ENCODE data around the gene IL2RA.

The IL2RA gene

DNA sequence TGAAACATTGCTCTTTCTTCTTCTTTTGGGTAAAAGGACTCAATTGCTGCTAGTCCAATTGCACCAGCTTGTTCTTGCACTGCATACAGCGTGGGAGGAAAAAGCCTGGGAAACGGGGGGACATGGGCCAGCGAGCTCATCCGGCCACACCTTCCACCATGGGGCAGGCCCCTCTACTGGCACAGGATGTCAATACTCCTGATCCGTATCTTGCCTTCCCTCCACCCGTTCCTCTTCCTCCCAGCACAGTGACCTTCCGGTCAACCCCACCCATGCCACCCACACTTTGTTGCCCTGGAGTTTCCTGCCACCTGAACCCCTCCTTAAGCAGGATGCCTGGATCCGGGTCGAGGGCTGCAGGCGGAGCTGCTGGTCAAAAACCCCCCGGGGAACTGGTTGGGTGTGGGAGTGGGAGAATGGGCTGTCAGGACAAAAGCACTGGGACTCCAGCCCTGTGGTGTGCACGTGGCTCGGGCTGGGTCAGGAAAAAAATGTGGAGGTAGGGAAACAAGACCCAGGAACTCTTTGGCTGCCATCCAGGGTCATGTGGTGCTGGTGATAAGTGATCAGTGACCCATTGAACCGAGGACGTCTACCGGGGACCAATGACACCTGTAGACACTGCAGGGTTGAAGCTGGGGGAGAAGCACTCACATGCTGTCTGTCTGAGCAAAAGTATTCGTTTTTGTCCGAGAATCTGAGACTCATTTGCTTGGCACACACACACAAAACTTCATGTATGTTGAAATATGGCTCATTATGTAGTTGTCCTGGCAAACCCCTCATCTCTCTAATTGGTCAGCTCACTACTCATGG lies 8.1 kb downstream of the IL2RA start:
- H3K27me3 ChIP-seq (ENCODE audit: insufficient read depth, low read length), result no peaks in the 10 kb centered on the region
- peak overlapping the region; percentile 19 for H3K4me3 ChIP-seq (ENCODE audit: low read depth, low read length, poor library complexity, severe bottlenecking)
- H4K20me1 ChIP-seq (ENCODE audit: insufficient read depth, low read length), result no peaks in the 10 kb centered on the region
- H3K36me3 ChIP-seq (ENCODE audit: insufficient read depth, low read length), result peaks cover 35% of the 10 kb centered on the region; the same call in 1 of the 2 replicates
- H3K4me1 ChIP-seq (ENCODE audit: insufficient read depth, low read length, severe bottlenecking), result peaks cover 94% of the 10 kb centered on the region
- H3F3A ChIP-seq (ENCODE audit: insufficient read depth, low read length), result peaks cover 9% of the 10 kb centered on the region; the same call in 1 of the 2 replicates
- 0 out of 2 replicates have a peak, but pooled peaks cover 8% of the 10 kb centered on the region for H3K79me2 ChIP-seq (ENCODE audit: insufficient read depth, low read length)
- TF ChIP-seq, protein P1, sequence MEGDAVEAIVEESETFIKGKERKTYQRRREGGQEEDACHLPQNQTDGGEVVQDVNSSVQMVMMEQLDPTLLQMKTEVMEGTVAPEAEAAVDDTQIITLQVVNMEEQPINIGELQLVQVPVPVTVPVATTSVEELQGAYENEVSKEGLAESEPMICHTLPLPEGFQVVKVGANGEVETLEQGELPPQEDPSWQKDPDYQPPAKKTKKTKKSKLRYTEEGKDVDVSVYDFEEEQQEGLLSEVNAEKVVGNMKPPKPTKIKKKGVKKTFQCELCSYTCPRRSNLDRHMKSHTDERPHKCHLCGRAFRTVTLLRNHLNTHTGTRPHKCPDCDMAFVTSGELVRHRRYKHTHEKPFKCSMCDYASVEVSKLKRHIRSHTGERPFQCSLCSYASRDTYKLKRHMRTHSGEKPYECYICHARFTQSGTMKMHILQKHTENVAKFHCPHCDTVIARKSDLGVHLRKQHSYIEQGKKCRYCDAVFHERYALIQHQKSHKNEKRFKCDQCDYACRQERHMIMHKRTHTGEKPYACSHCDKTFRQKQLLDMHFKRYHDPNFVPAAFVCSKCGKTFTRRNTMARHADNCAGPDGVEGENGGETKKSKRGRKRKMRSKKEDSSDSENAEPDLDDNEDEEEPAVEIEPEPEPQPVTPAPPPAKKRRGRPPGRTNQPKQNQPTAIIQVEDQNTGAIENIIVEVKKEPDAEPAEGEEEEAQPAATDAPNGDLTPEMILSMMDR (IDR thresholded peaks at IDR 0.05; ENCODE audit: low read length), result no peak
- no peak for TF ChIP-seq EZH2 (IDR thresholded peaks at IDR 0.05; ENCODE audit: borderline replicate concordance, low read length)
- H3K9me2 ChIP-seq (ENCODE audit: low read depth, low read length), result no peaks in the 10 kb centered on the region
- H3K9ac ChIP-seq (ENCODE audit: low read length), result peak overlapping the region; percentile 12; the same call in 1 of the 2 replicates
- H3K9me3 ChIP-seq (ENCODE audit: low read length), result no peaks in the 10 kb centered on the region
- peak overlapping the region; percentile 92 for H3K27ac ChIP-seq (ENCODE audit: low read depth, low read length, poor library complexity, severe bottlenecking)
- H3K4me2 ChIP-seq (ENCODE audit: low read length), result peak overlapping the region; percentile 60; the same call in 1 of the 2 replicates
- no peak overlapping the region for H2AFZ ChIP-seq (ENCODE audit: low read length)

DNA sequence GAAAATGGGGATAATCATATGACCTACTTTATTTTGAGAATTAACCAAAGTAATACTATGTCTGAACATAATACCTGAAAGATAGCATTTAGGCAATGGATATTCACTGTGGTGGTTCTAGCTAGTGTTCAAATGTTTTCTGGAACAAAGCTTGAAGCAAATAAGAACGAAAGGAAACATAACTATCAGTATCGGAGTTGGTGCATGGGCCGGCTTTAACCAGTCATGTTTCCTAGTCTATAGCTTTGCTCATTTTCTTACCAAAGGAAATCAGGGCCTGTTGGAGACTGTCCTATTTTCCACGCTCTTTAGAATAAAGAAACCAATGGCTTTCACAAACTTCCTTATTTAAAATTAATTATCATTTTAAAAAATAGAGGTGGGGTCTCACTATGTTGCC lies 8.9 kb downstream of the IL2RA start:
- no peaks in the 10 kb centered on the region for H4K20me1 ChIP-seq (ENCODE audit: insufficient read depth, low read length)
- peaks cover 94% of the 10 kb centered on the region for H3K4me1 ChIP-seq (ENCODE audit: insufficient read depth, low read length, severe bottlenecking)
- H3K79me2 ChIP-seq (ENCODE audit: insufficient read depth, low read length), result 0 out of 2 replicates have a peak, but pooled peaks cover 2% of the 10 kb centered on the region
- no peak for TF ChIP-seq EZH2 (IDR thresholded peaks at IDR 0.05; ENCODE audit: borderline replicate concordance, low read length)
- TF ChIP-seq, protein P1 (IDR thresholded peaks at IDR 0.05; ENCODE audit: low read length), result no peak
- no peaks in the 10 kb centered on the region for H3K9me3 ChIP-seq (ENCODE audit: low read length)
- H3K9ac ChIP-seq (ENCODE audit: low read length), result peak overlapping the region; percentile 64; the same call in 1 of the 2 replicates
- no peak overlapping the region for H2AFZ ChIP-seq (ENCODE audit: low read length)
- H3K9me2 ChIP-seq (ENCODE audit: low read depth, low read length), result no peaks in the 10 kb centered on the region
- peaks cover 30% of the 10 kb centered on the region; the same call in 1 of the 2 replicates for H3K36me3 ChIP-seq (ENCODE audit: insufficient read depth, low read length)
- peak overlapping the region; percentile 60; the same call in 1 of the 2 replicates for H3K4me2 ChIP-seq (ENCODE audit: low read length)
- H3K27me3 ChIP-seq (ENCODE audit: insufficient read depth, low read length), result no peaks in the 10 kb centered on the region
- H3K27ac ChIP-seq (ENCODE audit: low read depth, low read length, poor library complexity, severe bottlenecking), result peak overlapping the region; percentile 92
- peaks cover 7% of the 10 kb centered on the region; the same call in 1 of the 2 replicates for H3F3A ChIP-seq (ENCODE audit: insufficient read depth, low read length)
- H3K4me3 ChIP-seq (ENCODE audit: low read depth, low read length, poor library complexity, severe bottlenecking), result no peak overlapping the region

DNA sequence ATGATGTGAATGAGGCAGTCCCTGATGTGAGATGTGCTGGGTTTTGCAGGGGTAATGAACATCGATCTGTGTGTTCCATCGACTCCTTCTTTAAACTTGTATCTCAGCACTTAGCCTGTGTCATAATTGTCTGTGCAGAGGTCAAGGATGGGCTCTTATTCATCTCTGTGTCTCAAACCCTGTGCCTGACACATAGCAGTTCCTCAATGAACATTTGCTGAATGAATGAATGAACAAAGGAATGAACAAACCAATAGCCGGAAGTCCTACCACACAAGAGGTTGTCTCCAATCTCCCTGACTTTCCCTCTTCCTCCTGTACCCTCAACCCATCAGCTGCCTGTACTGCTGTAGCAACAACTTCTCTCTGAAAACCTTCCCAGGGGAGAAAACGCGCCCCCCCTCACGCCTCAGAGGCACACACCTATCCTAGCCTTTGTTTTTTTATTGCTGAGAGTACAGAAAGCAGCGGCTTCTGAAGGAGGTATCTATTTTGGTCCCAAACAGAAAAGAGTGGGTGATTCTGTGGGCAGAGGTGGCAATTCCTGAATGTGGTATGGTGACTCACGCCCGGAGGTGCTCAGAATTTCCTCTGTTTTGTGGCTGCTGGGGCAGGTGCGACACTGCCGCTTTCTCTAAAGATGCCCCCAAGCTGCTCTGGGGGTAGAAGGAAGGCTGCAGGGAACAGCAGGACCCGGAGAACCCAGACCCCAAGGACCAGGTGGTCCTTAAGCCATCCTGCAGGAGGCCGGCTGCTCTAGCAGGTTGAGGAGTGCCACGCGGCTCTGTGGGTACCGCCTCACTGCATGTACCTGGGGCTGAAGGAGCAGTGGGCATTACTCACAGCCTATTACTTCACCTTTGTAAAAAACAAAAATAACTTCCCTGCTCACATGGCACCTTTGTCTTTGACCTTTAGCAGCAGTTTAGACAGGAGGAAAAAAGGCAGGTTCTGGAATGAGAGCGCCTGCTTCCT lies 9.6 kb downstream of the IL2RA start:
- Histone ChIP-seq H3K36me3 (ENCODE audit: insufficient read depth, low read length) (peaks cover 31% of the 10 kb centered on the region; the same call in 1 of the 2 replicates), H3K9ac (ENCODE audit: low read length) (peak overlapping the region; percentile 64), H3K27ac (ENCODE audit: low read depth, low read length, poor library complexity, severe bottlenecking) (peak overlapping the region; percentile 92), H3K79me2 (ENCODE audit: insufficient read depth, low read length) (no peaks in the 10 kb centered on the region), H3K27me3 (ENCODE audit: insufficient read depth, low read length) (no peaks in the 10 kb centered on the region), H3K9me3 (ENCODE audit: low read length) (no peaks in the 10 kb centered on the region), H3K4me1 (ENCODE audit: insufficient read depth, low read length, severe bottlenecking) (peaks cover 92% of the 10 kb centered on the region), H3K4me3 (ENCODE audit: low read depth, low read length, poor library complexity, severe bottlenecking) (peak overlapping the region; percentile 35), H4K20me1 (ENCODE audit: insufficient read depth, low read length) (no peaks in the 10 kb centered on the region), H3F3A (ENCODE audit: insufficient read depth, low read length) (peaks cover 5% of the 10 kb centered on the region; the same call in 1 of the 2 replicates), H3K9me2 (ENCODE audit: low read depth, low read length) (no peaks in the 10 kb centered on the region), H3K4me2 (ENCODE audit: low read length) (peak overlapping the region; percentile 60), H2AFZ (ENCODE audit: low read length) (no peak overlapping the region)
- TF ChIP-seq, protein P1 (IDR thresholded peaks at IDR 0.05; ENCODE audit: low read length), result no peak
- TF ChIP-seq EZH2 (IDR thresholded peaks at IDR 0.05; ENCODE audit: borderline replicate concordance, low read length), result no peak
